Neural progenitor cell (in vitro differentiated cells): ENCODE data around the gene CTNNB1.

Source experiments
- EZH2 ChIP-seq: fragments of 200-600 bp; sonication (generic); IDR thresholded peaks from 2 replicates; pipeline ENCODE4 v1.6.1; 2017; ENCODE audit warnings: antibody characterized with exemption, mild to moderate bottlenecking, moderate library complexity
- TF ChIP-seq, protein P1 (sequence below): fragments of 200-600 bp; sonication (generic); IDR thresholded peaks from 2 replicates; pipeline ENCODE4 v1.5.1; 2017; ENCODE audit warnings: antibody characterized with exemption, mild to moderate bottlenecking

GRCh38 chr3:41159588-41160189 lies 39.6 kb upstream of the CTNNB1 start:
- TF ChIP-seq, protein P1, sequence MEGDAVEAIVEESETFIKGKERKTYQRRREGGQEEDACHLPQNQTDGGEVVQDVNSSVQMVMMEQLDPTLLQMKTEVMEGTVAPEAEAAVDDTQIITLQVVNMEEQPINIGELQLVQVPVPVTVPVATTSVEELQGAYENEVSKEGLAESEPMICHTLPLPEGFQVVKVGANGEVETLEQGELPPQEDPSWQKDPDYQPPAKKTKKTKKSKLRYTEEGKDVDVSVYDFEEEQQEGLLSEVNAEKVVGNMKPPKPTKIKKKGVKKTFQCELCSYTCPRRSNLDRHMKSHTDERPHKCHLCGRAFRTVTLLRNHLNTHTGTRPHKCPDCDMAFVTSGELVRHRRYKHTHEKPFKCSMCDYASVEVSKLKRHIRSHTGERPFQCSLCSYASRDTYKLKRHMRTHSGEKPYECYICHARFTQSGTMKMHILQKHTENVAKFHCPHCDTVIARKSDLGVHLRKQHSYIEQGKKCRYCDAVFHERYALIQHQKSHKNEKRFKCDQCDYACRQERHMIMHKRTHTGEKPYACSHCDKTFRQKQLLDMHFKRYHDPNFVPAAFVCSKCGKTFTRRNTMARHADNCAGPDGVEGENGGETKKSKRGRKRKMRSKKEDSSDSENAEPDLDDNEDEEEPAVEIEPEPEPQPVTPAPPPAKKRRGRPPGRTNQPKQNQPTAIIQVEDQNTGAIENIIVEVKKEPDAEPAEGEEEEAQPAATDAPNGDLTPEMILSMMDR, result no peak
- no peak for TF ChIP-seq EZH2
